Erythroblast (primary cell): ENCODE results near the gene PASK.

ENCODE experiments used
- GATA1 ChIP-seq: IDR thresholded peaks from 2 replicates; pipeline ENCODE4 v1.6.1; 2011; ENCODE audit warnings: low read depth, mild to moderate bottlenecking, control low read depth, low read length, moderate library complexity
- POLR2A ChIP-seq: IDR thresholded peaks from 2 replicates; pipeline ENCODE4 v1.6.1; 2011; ENCODE audit warnings: mild to moderate bottlenecking, low read length

GRCh38 chr2:241180495-241180894 lies 31.2 kb upstream of the PASK start:
- no peak for TF ChIP-seq POLR2A
- no peak for TF ChIP-seq GATA1
